ENCODE data around the gene GOLGA2.
"Not testable (repeated sequence)": the region's sequence is repeated elsewhere in the genome, so short reads cannot be mapped to it uniquely, and the experiment has no call there.

GOLGA2 gene

GRCh38 chr9:128292009-128292408 lies 16.2 kb upstream of the GOLGA2 start:
- DNase-seq (ENCODE audit: low read depth), result no peak

GRCh38 chr9:128288273-128289004 lies 12.6 kb upstream of the GOLGA2 start:
- DNase-seq (ENCODE audit: low read depth), result no peak

GRCh38 chr9:128286440-128286839 lies 10.6 kb upstream of the GOLGA2 start:
- DNase-seq (ENCODE audit: low read depth), result no peak

- DNase-seq (ENCODE audit: low read depth), result no peak
Measured at GRCh38 chr9:128285033-128285784, 9.4 kb upstream of the GOLGA2 start.

GRCh38 chr9:128282500-128282899 lies 6.7 kb upstream of the GOLGA2 start:
- no peak for DNase-seq (ENCODE audit: low read depth)

GRCh38 chr9:128280084-128280622 lies 4.3 kb upstream of the GOLGA2 start:
- no peak for DNase-seq (ENCODE audit: low read depth)

- not testable (repeated sequence) for DNase-seq (ENCODE audit: low read depth)
Measured at GRCh38 chr9:128279088-128280073, 3.6 kb upstream of the GOLGA2 start.

- DNase-seq (ENCODE audit: low read depth), result no peak
Measured at GRCh38 chr9:128276574-128277270, 915 bp upstream of the GOLGA2 start.

GRCh38 chr9:128276008-128276573 lies 284 bp upstream of the GOLGA2 start, which contains the start of gene SWI5:
Gene SWI5, plus strand, starts transcription at chr9:128276276.
- DNase-seq (ENCODE audit: low read depth), result peak; percentile 96

- DNase-seq (ENCODE audit: low read depth), result no peak
Measured at GRCh38 chr9:128274245-128274644, 1.6 kb downstream of the GOLGA2 start.

GRCh38 chr9:128271512-128271911 lies 4.3 kb downstream of the GOLGA2 start:
- no peak for DNase-seq (ENCODE audit: low read depth)

- no peak for DNase-seq (ENCODE audit: low read depth)
Measured at GRCh38 chr9:128271112-128271511, 4.7 kb downstream of the GOLGA2 start.

GRCh38 chr9:128266868-128267590 lies 8.8 kb downstream of the GOLGA2 start:
- DNase-seq (ENCODE audit: low read depth), result no peak

- no peak for DNase-seq (ENCODE audit: low read depth)
Measured at GRCh38 chr9:128265348-128265847, 10.4 kb downstream of the GOLGA2 start.

GRCh38 chr9:128262687-128263086 lies 13.1 kb downstream of the GOLGA2 start:
- DNase-seq (ENCODE audit: low read depth), result no peak

- DNase-seq (ENCODE audit: low read depth), result no peak
Measured at GRCh38 chr9:128260340-128260739, 15.5 kb downstream of the GOLGA2 start.

- no peak for DNase-seq (ENCODE audit: low read depth)
Measured at GRCh38 chr9:128259156-128259555, 16.7 kb downstream of the GOLGA2 start.

GRCh38 chr9:128258326-128258725 lies 17.5 kb downstream of the GOLGA2 start:
- no peak for DNase-seq (ENCODE audit: low read depth)

- DNase-seq (ENCODE audit: low read depth), result no peak
Measured at GRCh38 chr9:128257907-128258306, 17.9 kb downstream of the GOLGA2 start.

All from non-pigmented ciliary epithelial cell (primary cell).